SK-N-SH (cell line): Measurements from ENCODE around the gene EPHA6.

ENCODE experiments used
- CTCF ChIP-seq: fragments of 200-600 bp; sonication (generic); IDR thresholded peaks from 2 replicates; pipeline ENCODE4 v1.6.1; 2017; ENCODE audit warnings: antibody characterized with exemption, mild to moderate bottlenecking, moderate library complexity
- EP300 ChIP-seq, 2 experiments: IDR thresholded peaks; 2 replicates each; pipeline versions ENCODE4 v1.4.0 to v1.6.1; 2012; ENCODE audit warnings: borderline replicate concordance in 1 of 2, low read depth in 1 of 2, low read length in 1 of 2
- EZH2phosphoT487 ChIP-seq: fragments of 200-600 bp; sonication (generic); IDR thresholded peaks from 2 replicates; pipeline ENCODE4 v1.6.1; 2017; ENCODE audit warnings: low read depth, mixed run types, mild to moderate bottlenecking, antibody characterized with exemption, moderate library complexity, borderline replicate concordance
- GABPA ChIP-seq: IDR thresholded peaks from 2 replicates; pipeline ENCODE4 v1.4.0; 2012; ENCODE audit warnings: low read depth, mild to moderate bottlenecking
- JUND ChIP-seq: IDR thresholded peaks from 2 replicates; pipeline ENCODE4 v1.4.0; 2012
- PBX3 ChIP-seq: IDR thresholded peaks from 2 replicates; pipeline ENCODE4; 2012
- POLR2AphosphoS5 ChIP-seq: IDR thresholded peaks from 2 replicates; pipeline ENCODE4 v1.6.1; 2012; ENCODE audit warnings: low read depth, low read length
- REST ChIP-seq: IDR thresholded peaks from 2 replicates; pipeline ENCODE4 v1.6.1; 2012; ENCODE audit warnings: mild to moderate bottlenecking, low read depth, low read length, moderate library complexity
- RXRA ChIP-seq: IDR thresholded peaks from 2 replicates; pipeline ENCODE4 v1.4.0; 2012; ENCODE audit warnings: low read depth, mild to moderate bottlenecking, borderline replicate concordance
- SMC3 ChIP-seq: IDR thresholded peaks from 2 replicates; pipeline ENCODE4 v1.6.1; 2012; ENCODE audit warnings: low read depth, low read length, improper control_type of control experiment
- TCF12 ChIP-seq: IDR thresholded peaks from 2 replicates; pipeline ENCODE4 v1.4.0; 2012
- USF1 ChIP-seq: IDR thresholded peaks from 2 replicates; pipeline ENCODE4 v1.4.0; 2012; ENCODE audit warnings: low read depth, borderline replicate concordance
- USF2 ChIP-seq: fragments of 150-350 bp; IDR thresholded peaks from 2 replicates; pipeline ENCODE4 v1.6.1; 2017; ENCODE audit warnings: antibody characterized with exemption, low read length, low read depth, borderline replicate concordance

GRCh38 chr3:97277708-97278107 lies 463.3 kb downstream of the EPHA6 start:
- TF ChIP-seq CTCF = no peak
- TF ChIP-seq POLR2AphosphoS5 = no peak
- no peak for TF ChIP-seq EZH2phosphoT487
- TF ChIP-seq TCF12 = no peak
- TF ChIP-seq SMC3 = no peak
- no peak for TF ChIP-seq GABPA
- no peak for TF ChIP-seq USF1
- TF ChIP-seq EP300 (IDR thresholded peaks at IDR 0.05; ENCODE audit: borderline replicate concordance in 1 of 2, low read depth in 1 of 2, low read length in 1 of 2) = no peak
- no peak for TF ChIP-seq REST
- TF ChIP-seq USF2 = no peak
- no peak for TF ChIP-seq RXRA
- no peak for TF ChIP-seq JUND
- TF ChIP-seq PBX3 = no peak
